Psoas muscle (tissue), 8 donors: Measurements from ENCODE around the gene HS6ST3. TPM values are rescaled to one million over a fixed set of nuclear protein-coding genes. Genes with fewer than 3 reads are reported as not detected.

Experiments used
- ATAC-seq, 4 donors: fragments of 200-7000 bp; cut with Tn5 transposase; one replicate each; pipeline ENCODE4 v1.9.1; 2020; ENCODE audit warnings: moderate library complexity in 3 of 4, mild to moderate bottlenecking in 2 of 4
- DNase-seq, 2 donors: peaks; one replicate each; pipeline ENCODE4 v3.0.0-alpha.2; 2020
- H3K27ac ChIP-seq: fragments of 200-600 bp; one replicate; pipeline ENCODE4 v1.8.0; 2022
- H3K27me3 ChIP-seq, 3 donors: fragments of 200-600 bp in 1 of 3; one replicate each; pipeline versions ENCODE4 v1.6.1 to v1.8.0; 2013 to 2022; ENCODE audit warnings: low read length in 2 of 3, mild to moderate bottlenecking in 2 of 3, moderate library complexity in 1 of 3; ENCODE audit not compliant: insufficient read depth in 3 of 3
- H3K36me3 ChIP-seq, 2 donors: fragments of 200-600 bp in 1 of 2; one replicate each; pipeline versions ENCODE4 v1.6.1 to v1.8.0; 2013 to 2022; ENCODE audit warnings: low read depth in 1 of 2, mild to moderate bottlenecking in 1 of 2, moderate library complexity in 1 of 2; ENCODE audit not compliant: insufficient read depth in 1 of 2
- H3K4me1 ChIP-seq: fragments of 200-600 bp; one replicate; pipeline ENCODE4 v1.8.0; 2022
- H3K4me3 ChIP-seq: fragments of 200-600 bp; one replicate; pipeline ENCODE4 v1.8.0; 2022; ENCODE audit warnings: mild to moderate bottlenecking
- H3K9me3 ChIP-seq: fragments of 200-600 bp; one replicate; pipeline ENCODE4 v1.8.0; 2022
- CTCF ChIP-seq: fragments of 200-600 bp; IDR thresholded peaks from one replicate; pipeline ENCODE4 v1.8.0; 2022; ENCODE audit warnings: antibody characterized with exemption
- WGBS, 3 donors: extraction: QIAGEN DNeasy Blood & Tissue Kit; methylation state at CpG; one replicate each; pipeline versions ENCODE4 v1.1.6 to v1.1.7; 2013; 5-methylcytosine and 5-hydroxymethylcytosine counted together
- intact Hi-C, 2 donors: fragments of 100-400 bp; cut with DNase I; formaldehyde crosslinking; loops; one replicate each; pipeline versions ENCODE4 v1.11.0 to v1.14.2; 2022
- polyA plus RNA-seq, 3 donors: library from polyadenylated mRNA; stranded (reverse); fragments of 200-250 nt; gene quantifications; one replicate each; pipeline ENCODE4 v1.2.3, GENCODE V29; 2013
- total RNA-seq, 4 donors: library from RNA; stranded (reverse); fragmentation: NEBNext Ultra II Directional in 2 of 4; extraction: Animal tissue kit (Norgen Biotek cat#: 25700) in 2 of 4; gene quantifications; one replicate each; pipeline versions ENCODE4 v1.2.1 to v1.2.4, GENCODE V29; 2021 to 2023
- donor health status: healthy with polysubstance abuse.
- donor health status: DM: no; HTN: no; CAD: no; lungs with moderate emphysema.
- donor health status: Bipolar disorder and iron deficiency.
- donor health status: healthy.
- donor health status: DM: yes; HTN: yes; CAD: no.
- donor health status: DM: no; HTN: no; CAD: no.
- donor health status: DM: no; HTN: no; CAD: no.
- donor health status: DM: yes; HTN: yes; CAD: no.

HS6ST3 gene
- total and polyA plus RNA-seq, 7 donors, result 0.01 to 0.58 (median 0.10) TPM

GRCh38 chr13:96741779-96742178, 651.9 kb downstream of the HS6ST3 start:
- Histone ChIP-seq H3K36me3 (no peaks in the 10 kb centered on the region), H3K27ac (no peak overlapping the region), H3K4me3 (no peak overlapping the region), H3K9me3 (no peaks in the 10 kb centered on the region), H3K27me3 (no peaks in the 10 kb centered on the region), H3K4me1 (no peaks in the 10 kb centered on the region)
- DNase-seq (no peak), ATAC-seq (no peak)
- intact Hi-C loops, result no loop called here
- 72 to 78% (median 74%) methylated on average over 3 of the region's 3 CpGs for WGBS, 3 donors
- TF ChIP-seq CTCF, result no peak

DNA sequence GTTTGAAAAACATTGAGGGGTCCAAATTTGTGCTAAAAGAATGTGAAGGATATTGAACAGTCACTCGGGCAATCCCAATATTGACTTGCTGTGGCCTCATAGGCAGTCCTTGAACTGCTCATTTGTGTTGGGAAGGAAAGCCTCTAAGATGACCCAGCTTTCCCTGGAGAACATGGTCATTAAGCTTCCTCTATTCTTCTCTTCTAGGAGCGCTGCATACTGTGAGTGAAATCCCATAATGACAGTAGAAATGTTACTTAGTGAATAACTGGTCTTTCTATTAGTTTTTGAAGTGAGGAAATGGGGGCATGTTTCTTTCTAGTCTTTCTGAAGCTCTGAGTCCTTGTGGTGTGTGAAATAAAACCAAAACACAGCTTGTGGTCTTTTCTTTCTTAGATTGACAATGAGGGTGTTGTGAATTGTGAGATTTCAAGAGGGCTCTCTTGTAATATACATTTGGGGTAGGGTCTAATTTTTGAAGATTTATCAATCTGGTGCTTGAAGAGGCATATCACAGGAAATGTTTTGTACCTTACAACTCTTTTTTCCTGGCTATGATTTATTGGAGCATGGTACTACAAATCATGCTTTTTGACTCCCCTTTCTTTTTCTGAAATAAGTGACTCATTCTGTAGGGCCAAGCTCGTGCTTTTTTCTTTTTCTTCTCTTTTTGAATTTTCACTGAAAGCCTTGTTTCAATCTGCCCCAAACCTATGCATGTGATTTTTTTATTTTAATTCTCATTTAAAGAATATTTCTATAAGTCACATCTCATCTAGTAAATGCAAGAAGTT, 653.6 kb downstream of the HS6ST3 start:
- WGBS, 3 donors, result 53 to 61% (median 53%) methylated on average over 3 of the region's 3 CpGs
- intact Hi-C loops, result no loop called here
- Histone ChIP-seq H3K4me1 (no peaks in the 10 kb centered on the region), H3K9me3 (no peaks in the 10 kb centered on the region), H3K36me3 (no peaks in the 10 kb centered on the region), H3K4me3 (no peak overlapping the region), H3K27me3 (no peaks in the 10 kb centered on the region), H3K27ac (no peak overlapping the region)
- TF ChIP-seq CTCF, result no peak
- no peak for DNase-seq
- ATAC-seq, result no peak

GRCh38 chr13:96744367-96745331, 654.7 kb downstream of the HS6ST3 start:
- 51 to 58% (median 53%) methylated on average over 5 of the region's 5 CpGs for WGBS, 3 donors
- no peak for TF ChIP-seq CTCF
- DNase-seq (no peak), ATAC-seq (no peak)
- no peak overlapping the region for H3K27ac ChIP-seq
- H3K27me3 ChIP-seq, result no peaks in the 10 kb centered on the region
- intact Hi-C loops, result no loop called here
- no peaks in the 10 kb centered on the region for H3K9me3 ChIP-seq
- no peaks in the 10 kb centered on the region for H3K36me3 ChIP-seq
- no peaks in the 10 kb centered on the region for H3K4me1 ChIP-seq
- no peak overlapping the region for H3K4me3 ChIP-seq

- TF ChIP-seq CTCF, result no peak
- WGBS, 3 donors, result 83 to 97% (median 83%) methylated on average over 1 of the region's 1 CpG
- intact Hi-C loops, result no loop called here
- no peaks in the 10 kb centered on the region for H3K36me3 ChIP-seq
- no peaks in the 10 kb centered on the region for H3K27me3 ChIP-seq
- no peak overlapping the region for H3K4me3 ChIP-seq
- DNase-seq (no peak), ATAC-seq (no peak)
- H3K27ac ChIP-seq, result no peak overlapping the region
- no peaks in the 10 kb centered on the region for H3K9me3 ChIP-seq
- H3K4me1 ChIP-seq, result no peaks in the 10 kb centered on the region
These were observed 657.0 kb downstream of the HS6ST3 start for GRCh38 chr13:96746886-96747285.
